Smooth muscle cell (in vitro differentiated cells): ENCODE results near the gene CELA2A. TPM values are rescaled to one million over a fixed set of nuclear protein-coding genes. Genes with fewer than 3 reads are reported as not detected.

ENCODE experiments used
- DNase-seq: peaks from one replicate; lab custom pipeline; 2025; ENCODE audit not compliant: unreplicated experiment; lab: John Stamatoyannopoulos, UW
- H2AFZ ChIP-seq: fragments of 200-600 bp; sonication (generic); 2 replicates; pipeline ENCODE4 v1.6.0; 2016; ENCODE audit warnings: antibody characterized with exemption, low read depth, mild to moderate bottlenecking
- H3F3A ChIP-seq: fragments of 200-600 bp; sonication (generic); 2 replicates; pipeline ENCODE4 v1.6.0; 2017; ENCODE audit warnings: antibody characterized with exemption, low read depth
- H3K27ac ChIP-seq: fragments of 200-600 bp; sonication (generic); 2 replicates; pipeline ENCODE4 v1.5.1; 2016; ENCODE audit warnings: low read depth, mild to moderate bottlenecking
- H3K27me3 ChIP-seq: fragments of 200-600 bp; sonication (generic); 2 replicates; pipeline ENCODE4 v1.6.1; 2016; ENCODE audit warnings: low read depth, mild to moderate bottlenecking
- H3K36me3 ChIP-seq: fragments of 200-600 bp; sonication (generic); 2 replicates; pipeline ENCODE4 v1.5.1; 2016; ENCODE audit warnings: low read depth
- H3K4me1 ChIP-seq: fragments of 200-600 bp; sonication (generic); 2 replicates; pipeline ENCODE4 v1.5.1; 2016; ENCODE audit warnings: low read depth
- H3K4me2 ChIP-seq: fragments of 200-600 bp; sonication (generic); 2 replicates; pipeline ENCODE4 v1.6.0; 2016; ENCODE audit warnings: mild to moderate bottlenecking
- H3K4me3 ChIP-seq: fragments of 200-600 bp; sonication (generic); 2 replicates; pipeline ENCODE4 v1.5.1; 2016; ENCODE audit warnings: mild to moderate bottlenecking
- H3K79me2 ChIP-seq: fragments of 200-600 bp; sonication (generic); 2 replicates; pipeline ENCODE4 v1.6.0; 2016; ENCODE audit warnings: low read depth, mild to moderate bottlenecking
- H3K9ac ChIP-seq: fragments of 200-600 bp; sonication (generic); 2 replicates; pipeline ENCODE4 v1.6.0; 2016; ENCODE audit warnings: low read depth
- H3K9me3 ChIP-seq: fragments of 200-600 bp; sonication (generic); replicated peaks from 2 replicates; pipeline ENCODE4 v1.5.1; 2016; ENCODE audit warnings: low read depth
- H4K20me1 ChIP-seq: fragments of 200-600 bp; sonication (generic); 2 replicates; pipeline ENCODE4 v1.6.0; 2016; ENCODE audit warnings: low read depth
- WGBS: methylation state at CpG from one replicate; pipeline ENCODE4 v1.1.7; 2016; ENCODE audit warnings: low lambda C conversion rate; 5-methylcytosine and 5-hydroxymethylcytosine counted together
- polyA plus RNA-seq: library from polyadenylated mRNA; unstranded; fragments of >200 nt; fragmentation: Nextera tagmentation; extraction: Ambion mirVana; gene quantifications from 2 replicates; pipeline ENCODE4 v1.2.1, GENCODE V29; 2016
- total RNA-seq: library from RNA; depleted of rRNA; stranded (reverse); fragments of >200 nt; gene quantifications from 2 replicates; pipeline ENCODE4 v1.2.3, GENCODE V29; 2014
- TF ChIP-seq, protein P1 (sequence below): fragments of 200-600 bp; sonication (generic); IDR thresholded peaks from 2 replicates; pipeline ENCODE4 v1.5.1; 2017; ENCODE audit warnings: borderline replicate concordance, mild to moderate bottlenecking, antibody characterized with exemption; ENCODE audit not compliant: insufficient read depth, poor library complexity, severe bottlenecking

Gene CELA2A
- total and polyA plus RNA-seq, 2 experiments from 2014 or later = 2.6 TPM; not detected in 1

DNA sequence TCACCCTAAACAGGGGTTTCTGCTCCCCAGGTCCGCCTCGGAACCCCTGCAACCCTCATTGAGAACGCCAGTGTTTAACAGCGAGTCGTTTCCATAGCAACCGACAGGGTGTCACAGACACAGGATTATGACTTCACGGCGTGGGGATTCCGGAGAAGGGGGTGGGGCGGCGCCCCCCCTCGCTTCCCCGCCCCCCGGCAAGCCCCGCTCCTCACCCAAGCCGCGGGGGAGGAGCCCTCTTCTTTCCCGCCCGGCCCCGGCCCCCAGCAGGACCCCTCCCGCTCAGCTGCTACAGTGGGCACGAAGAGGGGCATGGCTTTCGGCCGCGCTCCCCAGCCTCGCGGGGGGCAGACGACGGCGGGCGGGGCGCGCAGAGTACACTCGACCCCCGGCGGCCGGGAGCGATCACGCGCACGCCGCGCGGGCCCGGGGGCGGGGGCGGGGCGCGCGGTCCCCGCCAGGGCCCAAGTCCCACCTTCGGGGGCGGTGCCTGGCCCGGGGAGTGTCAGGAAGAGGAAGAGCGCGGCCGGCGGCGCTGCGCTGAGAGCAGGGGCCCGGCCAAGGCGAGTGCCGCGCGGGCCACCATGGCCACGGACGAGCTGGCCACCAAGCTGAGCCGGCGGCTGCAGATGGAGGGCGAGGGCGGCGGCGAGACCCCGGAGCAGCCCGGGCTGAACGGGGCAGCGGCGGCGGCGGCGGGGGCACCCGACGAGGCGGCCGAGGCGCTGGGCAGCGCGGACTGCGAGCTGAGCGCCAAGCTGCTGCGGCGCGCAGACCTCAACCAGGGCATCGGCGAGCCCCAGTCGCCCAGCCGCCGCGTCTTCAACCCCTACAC lies 46.9 kb upstream of the CELA2A start, which contains the start of gene EFHD2:
TSS of gene EFHD2 (plus strand) at position 501 of the 835 bp plus-strand sequence. CDS start at position 585, 84 bp downstream.
- H3K36me3 ChIP-seq = no peaks in the 10 kb centered on the region
- no peaks in the 10 kb centered on the region for H3K9me3 ChIP-seq
- peak within 1 kb of the TSS; percentile 94 for H3K4me2 ChIP-seq
- TF ChIP-seq, protein P1, sequence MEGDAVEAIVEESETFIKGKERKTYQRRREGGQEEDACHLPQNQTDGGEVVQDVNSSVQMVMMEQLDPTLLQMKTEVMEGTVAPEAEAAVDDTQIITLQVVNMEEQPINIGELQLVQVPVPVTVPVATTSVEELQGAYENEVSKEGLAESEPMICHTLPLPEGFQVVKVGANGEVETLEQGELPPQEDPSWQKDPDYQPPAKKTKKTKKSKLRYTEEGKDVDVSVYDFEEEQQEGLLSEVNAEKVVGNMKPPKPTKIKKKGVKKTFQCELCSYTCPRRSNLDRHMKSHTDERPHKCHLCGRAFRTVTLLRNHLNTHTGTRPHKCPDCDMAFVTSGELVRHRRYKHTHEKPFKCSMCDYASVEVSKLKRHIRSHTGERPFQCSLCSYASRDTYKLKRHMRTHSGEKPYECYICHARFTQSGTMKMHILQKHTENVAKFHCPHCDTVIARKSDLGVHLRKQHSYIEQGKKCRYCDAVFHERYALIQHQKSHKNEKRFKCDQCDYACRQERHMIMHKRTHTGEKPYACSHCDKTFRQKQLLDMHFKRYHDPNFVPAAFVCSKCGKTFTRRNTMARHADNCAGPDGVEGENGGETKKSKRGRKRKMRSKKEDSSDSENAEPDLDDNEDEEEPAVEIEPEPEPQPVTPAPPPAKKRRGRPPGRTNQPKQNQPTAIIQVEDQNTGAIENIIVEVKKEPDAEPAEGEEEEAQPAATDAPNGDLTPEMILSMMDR = no peak
- peaks cover 37% of the 10 kb centered on the region for H4K20me1 ChIP-seq
- WGBS = under 1% methylated on average over 38 of the region's 99 CpGs
- DNase-seq = peak; percentile 71
- H3F3A ChIP-seq = peaks cover 15% of the 10 kb centered on the region
- H3K4me1 ChIP-seq = peaks cover 10% of the 10 kb centered on the region
- peak within 1 kb of the TSS; percentile 58 for H2AFZ ChIP-seq
- H3K9ac ChIP-seq = peak within 1 kb of the TSS; percentile 90
- peak within 1 kb of the TSS; percentile 75 for H3K27ac ChIP-seq
- no peaks in the 10 kb centered on the region for H3K79me2 ChIP-seq
- no peaks in the 10 kb centered on the region for H3K27me3 ChIP-seq
- H3K4me3 ChIP-seq = peak within 1 kb of the TSS; percentile 89

DNA sequence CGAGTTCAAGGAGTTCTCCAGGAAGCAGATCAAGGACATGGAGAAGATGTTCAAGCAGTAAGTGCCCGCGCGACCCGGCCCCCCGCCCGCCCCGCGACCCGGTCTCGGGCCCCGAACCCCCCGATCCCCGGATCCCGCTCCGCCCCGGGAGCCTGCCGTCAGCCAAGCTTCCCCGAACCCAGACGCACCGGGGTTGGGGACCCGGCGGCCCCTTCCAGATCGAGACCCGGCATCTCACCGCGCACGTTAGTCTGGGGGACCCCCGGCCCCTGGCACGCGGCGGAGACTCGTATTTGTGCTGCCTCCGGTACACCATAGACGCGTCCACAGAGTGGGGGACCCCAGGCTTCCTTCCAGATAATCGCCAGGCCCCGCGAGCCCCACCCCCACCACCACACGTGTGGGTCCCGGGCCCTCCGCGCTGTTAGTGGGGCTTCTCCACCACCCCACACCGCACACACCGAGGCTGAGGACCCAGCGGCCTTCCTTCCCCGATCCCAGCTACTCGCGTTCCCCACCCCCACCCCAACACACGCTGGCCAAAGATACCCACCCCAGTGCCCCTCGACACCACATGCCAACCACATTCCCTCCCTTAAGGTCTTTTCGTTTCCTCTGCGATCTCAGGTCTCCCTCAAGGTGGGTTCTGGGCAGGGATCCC lies 46.2 kb upstream of the CELA2A start:
- peak overlapping the region; percentile 90 for H3K9ac ChIP-seq
- H2AFZ ChIP-seq = peak overlapping the region; percentile 58
- WGBS = 12% methylated on average over 12 of the region's 53 CpGs
- DNase-seq = no peak
- H3K4me3 ChIP-seq = peak overlapping the region; percentile 89
- H3K4me1 ChIP-seq = peaks cover 10% of the 10 kb centered on the region
- TF ChIP-seq, protein P1 = no peak
- peaks cover 37% of the 10 kb centered on the region for H4K20me1 ChIP-seq
- no peaks in the 10 kb centered on the region for H3K9me3 ChIP-seq
- H3K4me2 ChIP-seq = peak overlapping the region; percentile 94
- H3K27ac ChIP-seq = no peak overlapping the region
- no peaks in the 10 kb centered on the region for H3K36me3 ChIP-seq
- no peaks in the 10 kb centered on the region for H3K27me3 ChIP-seq
- H3F3A ChIP-seq = peaks cover 15% of the 10 kb centered on the region
- no peaks in the 10 kb centered on the region for H3K79me2 ChIP-seq

DNA sequence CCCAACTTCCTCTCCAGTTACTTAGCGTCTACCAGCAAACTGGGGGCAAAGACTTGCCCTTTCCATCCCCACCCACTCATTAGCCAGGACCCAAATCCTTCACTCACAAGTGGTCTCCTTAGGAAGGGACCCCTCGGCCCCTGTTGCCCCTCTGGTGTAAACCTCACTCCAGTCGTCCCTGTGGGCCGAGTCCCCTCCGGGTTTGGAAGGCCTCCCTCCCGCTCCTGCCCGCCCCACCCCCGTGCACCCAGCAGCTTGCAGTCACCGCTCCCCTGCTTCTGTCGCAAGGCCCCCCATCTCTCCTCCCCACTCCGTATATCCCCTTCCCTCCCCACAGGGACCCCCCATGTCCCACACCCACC lies 45.7 kb upstream of the CELA2A start:
- peaks cover 15% of the 10 kb centered on the region for H3F3A ChIP-seq
- peak overlapping the region; percentile 94 for H3K4me2 ChIP-seq
- WGBS = 65% methylated on average over 4 of the region's 11 CpGs
- peak overlapping the region; percentile 89 for H3K4me3 ChIP-seq
- H3K4me1 ChIP-seq = peaks cover 10% of the 10 kb centered on the region
- H3K79me2 ChIP-seq = no peaks in the 10 kb centered on the region
- no peaks in the 10 kb centered on the region for H3K9me3 ChIP-seq
- peak overlapping the region; percentile 90 for H3K9ac ChIP-seq
- H4K20me1 ChIP-seq = peaks cover 37% of the 10 kb centered on the region
- no peak overlapping the region for H2AFZ ChIP-seq
- TF ChIP-seq, protein P1 = no peak
- H3K36me3 ChIP-seq = no peaks in the 10 kb centered on the region
- no peaks in the 10 kb centered on the region for H3K27me3 ChIP-seq
- H3K27ac ChIP-seq = no peak overlapping the region
- no peak for DNase-seq
